Gastroesophageal sphincter (tissue), 4 donors: ENCODE results near the gene ABL1. TPM values are rescaled to one million over a fixed set of nuclear protein-coding genes. Genes with fewer than 3 reads are reported as not detected.

Experiments used
- ATAC-seq: fragments of 150-250 bp; one replicate; pipeline ENCODE4 v1.9.1; 2016; ENCODE audit warnings: mild to moderate bottlenecking, moderate library complexity
- H3K27ac ChIP-seq, 4 donors: fragments of 200-600 bp; sonication (generic) in 3 of 4; 1 replicate in 3 of 4; 2 replicates in 1 of 4; pipeline ENCODE4 v1.5.1; 2016 to 2019
- H3K27me3 ChIP-seq: fragments of 200-600 bp; sonication (generic); one replicate; pipeline ENCODE4 v1.5.1; 2019
- H3K36me3 ChIP-seq, 2 donors: fragments of 200-600 bp; sonication (generic); one replicate each; pipeline ENCODE4 v1.5.1; 2019; ENCODE audit warnings: control low read depth in 1 of 2
- H3K4me1 ChIP-seq, 3 donors: fragments of 200-600 bp; sonication (generic); 1 replicate in 2 of 3; 2 replicates in 1 of 3; pipeline ENCODE4 v1.5.1; 2016 to 2019; ENCODE audit warnings: control low read depth in 2 of 3
- H3K4me3 ChIP-seq, 2 donors: fragments of 200-600 bp; sonication (generic); one replicate each; pipeline ENCODE4 v1.5.1; 2019; ENCODE audit warnings: mild to moderate bottlenecking in 1 of 2, moderate library complexity in 1 of 2
- H3K9me3 ChIP-seq, 3 donors: fragments of 200-600 bp; sonication (generic); one replicate each; pipeline ENCODE4 v1.5.1; 2017 to 2019; ENCODE audit warnings: control low read depth in 2 of 3
- EP300 ChIP-seq: sonication (generic); formaldehyde crosslinking; IDR thresholded peaks from one replicate; pipeline ENCODE4 v1.6.1; 2017; ENCODE audit warnings: antibody characterized with exemption, mild to moderate bottlenecking
- POLR2A ChIP-seq, 2 donors: fragments of 450-650 bp; IDR thresholded peaks; one replicate each; pipeline ENCODE4 v1.6.1; 2017; ENCODE audit warnings: antibody characterized with exemption in 2 of 2, mild to moderate bottlenecking in 2 of 2, moderate library complexity in 1 of 2
- POLR2AphosphoS5 ChIP-seq: sonication (generic); formaldehyde crosslinking; IDR thresholded peaks from one replicate; pipeline ENCODE4 v1.6.1; 2017; ENCODE audit warnings: antibody characterized with exemption
- WGBS, 2 donors: methylation state at CpG; one replicate each; pipeline ENCODE4 v1.1.5; 2018; ENCODE audit warnings: low coverage in 1 of 2; 5-methylcytosine and 5-hydroxymethylcytosine counted together
- total RNA-seq, 4 donors: library from RNA; depleted of rRNA; stranded (reverse); fragments of >200 nt; gene quantifications; one replicate each; pipeline ENCODE4 v1.1.0, GENCODE V29; 2016
- TF ChIP-seq, protein P1 (sequence below), 4 experiments: fragments of 200-600 bp in 2 of 4; fragments of 450-650 bp in 2 of 4; sonication (generic) in 1 of 4; IDR thresholded peaks; one replicate each; pipeline ENCODE4 v1.5.1; 2017 to 2019; ENCODE audit warnings: antibody characterized with exemption in 4 of 4, mild to moderate bottlenecking in 2 of 4, moderate library complexity in 2 of 4

ABL1 gene
- total RNA-seq, 4 donors from 2014 or later, result 81.4 to 147 (median 125) TPM

DNA sequence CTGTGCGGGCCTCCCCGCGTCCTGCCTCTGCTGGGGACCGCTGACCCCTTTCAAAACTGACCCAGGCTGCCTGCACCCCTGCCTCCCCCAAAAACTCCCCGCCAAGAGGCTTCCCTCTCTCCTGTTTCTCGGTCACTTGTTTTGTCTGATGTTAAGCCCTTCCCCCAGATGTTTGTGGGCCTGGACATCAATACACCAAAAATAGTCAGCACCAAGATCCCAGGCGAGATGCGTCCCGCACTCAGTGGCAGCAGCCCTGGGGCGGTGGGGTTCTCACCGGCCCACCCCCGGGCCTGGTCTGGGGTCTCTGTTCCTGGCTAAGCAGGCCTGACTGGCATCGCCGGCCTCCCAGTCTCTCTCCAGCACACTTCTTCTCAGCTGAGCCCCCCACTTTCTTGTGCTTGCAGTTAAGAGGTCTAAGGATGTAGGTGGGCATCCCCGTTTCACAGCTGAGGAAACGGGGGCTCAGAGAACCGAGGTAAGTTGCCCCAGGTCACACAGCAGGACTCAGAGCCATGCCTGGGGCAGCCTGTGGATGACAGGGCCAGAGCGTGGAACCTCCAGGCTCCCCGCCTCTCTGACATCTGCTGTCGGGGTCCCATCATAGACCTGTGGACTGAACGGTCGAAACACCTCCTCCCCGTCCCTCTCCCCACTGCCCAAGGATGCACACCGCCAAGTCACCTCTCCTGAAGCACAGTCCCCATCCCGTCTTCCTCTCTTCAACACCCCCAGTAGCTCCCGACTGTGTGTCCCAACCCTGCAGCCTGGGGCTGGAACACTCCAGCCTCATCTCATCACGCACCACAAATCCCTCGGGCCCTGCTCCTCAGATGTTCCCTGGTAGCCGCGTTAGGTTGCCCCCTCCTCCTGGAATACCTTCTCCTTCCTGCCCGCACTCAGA lies 87.2 kb downstream of the ABL1 start:
- ATAC-seq, result no peak
- Histone ChIP-seq H3K36me3 (no peaks in the 10 kb centered on the region), H3K4me1 (peaks cover 0 to 12% (median 0%) of the 10 kb centered on the region in 3 donors), H3K4me3 (no peak overlapping the region), H3K9me3 (no peaks in the 10 kb centered on the region), H3K27me3 (peaks cover 27% of the 10 kb centered on the region), H3K27ac (no peak overlapping the region)
- WGBS, 2 donors, result 79 to 92% methylated on average over 7 to 12 of the region's 31 CpGs
- TF ChIP-seq POLR2A (IDR thresholded peaks at IDR 0.05) (no peak), EP300 (no peak), POLR2AphosphoS5 (no peak)
- TF ChIP-seq, protein P1, sequence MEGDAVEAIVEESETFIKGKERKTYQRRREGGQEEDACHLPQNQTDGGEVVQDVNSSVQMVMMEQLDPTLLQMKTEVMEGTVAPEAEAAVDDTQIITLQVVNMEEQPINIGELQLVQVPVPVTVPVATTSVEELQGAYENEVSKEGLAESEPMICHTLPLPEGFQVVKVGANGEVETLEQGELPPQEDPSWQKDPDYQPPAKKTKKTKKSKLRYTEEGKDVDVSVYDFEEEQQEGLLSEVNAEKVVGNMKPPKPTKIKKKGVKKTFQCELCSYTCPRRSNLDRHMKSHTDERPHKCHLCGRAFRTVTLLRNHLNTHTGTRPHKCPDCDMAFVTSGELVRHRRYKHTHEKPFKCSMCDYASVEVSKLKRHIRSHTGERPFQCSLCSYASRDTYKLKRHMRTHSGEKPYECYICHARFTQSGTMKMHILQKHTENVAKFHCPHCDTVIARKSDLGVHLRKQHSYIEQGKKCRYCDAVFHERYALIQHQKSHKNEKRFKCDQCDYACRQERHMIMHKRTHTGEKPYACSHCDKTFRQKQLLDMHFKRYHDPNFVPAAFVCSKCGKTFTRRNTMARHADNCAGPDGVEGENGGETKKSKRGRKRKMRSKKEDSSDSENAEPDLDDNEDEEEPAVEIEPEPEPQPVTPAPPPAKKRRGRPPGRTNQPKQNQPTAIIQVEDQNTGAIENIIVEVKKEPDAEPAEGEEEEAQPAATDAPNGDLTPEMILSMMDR (IDR thresholded peaks at IDR 0.05), result no peak

DNA sequence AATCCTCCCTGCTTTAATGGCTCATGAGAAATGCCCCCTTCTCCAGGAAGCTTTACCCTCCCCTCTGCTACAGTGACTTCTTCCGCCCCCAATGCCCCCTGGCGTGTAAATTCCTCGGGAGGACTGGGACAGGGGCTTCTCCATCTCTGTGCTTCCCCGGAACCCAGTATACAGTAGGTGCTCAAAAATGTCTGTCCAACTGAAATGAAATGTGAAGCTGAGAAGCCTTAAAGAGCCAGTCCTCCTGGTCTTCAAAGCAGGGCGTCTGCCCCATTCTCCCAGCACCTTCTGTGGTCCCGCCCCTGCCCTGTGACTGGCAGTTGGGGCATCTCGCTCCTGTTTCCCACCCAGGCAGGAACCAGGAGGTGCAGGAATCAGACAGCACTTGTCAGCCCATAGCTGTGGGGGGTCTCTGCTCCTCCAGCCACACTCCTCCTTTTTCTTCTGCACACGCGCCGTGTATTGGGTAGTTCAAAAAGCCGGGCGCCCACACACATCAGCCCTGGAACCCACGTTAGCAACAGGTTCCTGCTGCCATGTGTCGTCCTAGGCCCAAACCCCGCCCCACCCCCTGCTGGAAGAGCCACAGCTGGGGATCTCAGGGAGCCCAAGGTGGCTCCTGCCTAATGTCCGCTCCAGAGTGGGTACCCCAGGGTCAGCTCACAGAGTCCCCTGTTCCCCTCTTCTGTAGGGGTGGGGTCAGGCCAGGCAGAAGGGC lies 88.0 kb downstream of the ABL1 start:
- no peaks in the 10 kb centered on the region for H3K36me3 ChIP-seq
- WGBS, 2 donors, result 80% methylated on average over 2 of the region's 16 CpGs; no CpG with 5 or more reads in 1 of the 2 donors
- H3K27me3 ChIP-seq, result peaks cover 21% of the 10 kb centered on the region
- H3K9me3 ChIP-seq, result no peaks in the 10 kb centered on the region
- peaks cover 0 to 13% (median 0%) of the 10 kb centered on the region in 3 donors for H3K4me1 ChIP-seq
- TF ChIP-seq POLR2AphosphoS5 (no peak), EP300 (no peak), POLR2A (IDR thresholded peaks at IDR 0.05) (no peak)
- TF ChIP-seq, protein P1 (IDR thresholded peaks at IDR 0.05), result no peak
- H3K4me3 ChIP-seq, result no peak overlapping the region
- no peak for ATAC-seq
- H3K27ac ChIP-seq, result no peak overlapping the region

- H3K27me3 ChIP-seq, result peaks cover 21% of the 10 kb centered on the region
- H3K4me1 ChIP-seq, result peaks cover 0 to 19% (median 5%) of the 10 kb centered on the region in 3 donors
- TF ChIP-seq, protein P1 (IDR thresholded peaks at IDR 0.05), result no peak
- TF ChIP-seq EP300 (no peak), POLR2AphosphoS5 (no peak), POLR2A (IDR thresholded peaks at IDR 0.05) (no peak)
- no peak overlapping the region for H3K27ac ChIP-seq
- H3K4me3 ChIP-seq, result no peak overlapping the region
- H3K36me3 ChIP-seq, result no peaks in the 10 kb centered on the region
- H3K9me3 ChIP-seq, result no peaks in the 10 kb centered on the region
- ATAC-seq, result no peak
- WGBS, 2 donors, result 100% methylated on average over 1 of the region's 42 CpGs; no CpG with 5 or more reads in 1 of the 2 donors
These were observed 88.8 kb downstream of the ABL1 start for GRCh38 chr9:130923611-130924447.

DNA sequence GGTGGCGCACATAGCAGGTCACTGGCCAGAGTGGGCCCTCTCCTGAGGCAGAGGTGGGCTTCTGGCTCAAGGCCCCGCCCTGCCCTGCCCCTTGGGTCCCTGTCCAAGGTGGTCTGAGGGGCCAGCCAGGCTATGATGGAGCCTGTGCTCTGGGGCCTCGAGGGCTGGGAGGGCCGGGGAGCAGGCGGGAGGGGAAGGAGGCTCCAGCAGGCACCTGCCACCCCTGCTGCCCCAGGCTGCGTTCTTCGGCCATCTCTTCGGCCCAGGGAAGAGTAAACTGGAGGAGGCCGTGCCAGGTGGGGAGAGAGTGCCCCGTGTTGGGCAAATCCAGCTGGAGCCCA lies 89.4 kb downstream of the ABL1 start:
- TF ChIP-seq, protein P1 (IDR thresholded peaks at IDR 0.05), result no peak
- no peak for TF ChIP-seq EP300
- no peak for TF ChIP-seq POLR2AphosphoS5
- no peak for TF ChIP-seq POLR2A (IDR thresholded peaks at IDR 0.05)
- no CpG with 5 or more reads among the region's 10 CpGs for WGBS, 2 donors
- H3K4me3 ChIP-seq, result no peak overlapping the region
- H3K9me3 ChIP-seq, result no peaks in the 10 kb centered on the region
- ATAC-seq, result no peak
- peaks cover 0 to 19% (median 6%) of the 10 kb centered on the region in 3 donors for H3K4me1 ChIP-seq
- no peak overlapping the region for H3K27ac ChIP-seq
- H3K27me3 ChIP-seq, result peaks cover 21% of the 10 kb centered on the region
- H3K36me3 ChIP-seq, result no peaks in the 10 kb centered on the region
